Measurements from ENCODE around the gene ARFGAP2.
"Not testable (repeated sequence)": the region's sequence is repeated elsewhere in the genome, so short reads cannot be mapped to it uniquely, and the experiment has no call there.

The ARFGAP2 gene

GRCh38 chr11:47121731-47122130 is 54.9 kb downstream of the ARFGAP2 start:
- Histone ChIP-seq H3K36me3 (ENCODE audit: control insufficient read depth, low read depth, low read length) (no peaks in the 10 kb centered on the region), H3K27me3 (ENCODE audit: control insufficient read depth, insufficient read depth, low read length) (no peaks in the 10 kb centered on the region)

GRCh38 chr11:47121056-47121455 is 55.6 kb downstream of the ARFGAP2 start:
- H3K27ac ChIP-seq (ENCODE audit: low read length) = no peak overlapping the region
- H3K36me3 ChIP-seq (ENCODE audit: control insufficient read depth, low read depth, low read length) = no peaks in the 10 kb centered on the region
- no peak overlapping the region for H3K4me3 ChIP-seq (ENCODE audit: low read length)
- no peaks in the 10 kb centered on the region for H3K9me3 ChIP-seq (ENCODE audit: control insufficient read depth, low read depth, low read length)
- H3K4me1 ChIP-seq (ENCODE audit: control insufficient read depth, low read depth, low read length) = peaks cover 5% of the 10 kb centered on the region
- H3K27me3 ChIP-seq (ENCODE audit: control insufficient read depth, insufficient read depth, low read length) = no peaks in the 10 kb centered on the region
- H3K9ac ChIP-seq (ENCODE audit: low read length) = no peak overlapping the region

More at GRCh38 chr11:47121731-47122130, 54.9 kb downstream of the ARFGAP2 start:
- Histone ChIP-seq H3K27ac (ENCODE audit: low read length) (no peak overlapping the region), H3K4me3 (ENCODE audit: low read length) (no peak overlapping the region), H3K9me3 (ENCODE audit: control insufficient read depth, low read depth, low read length) (no peaks in the 10 kb centered on the region), H3K4me1 (ENCODE audit: control insufficient read depth, low read depth, low read length) (peaks cover 5% of the 10 kb centered on the region), H3K9ac (ENCODE audit: low read length) (no peak overlapping the region)

DNA sequence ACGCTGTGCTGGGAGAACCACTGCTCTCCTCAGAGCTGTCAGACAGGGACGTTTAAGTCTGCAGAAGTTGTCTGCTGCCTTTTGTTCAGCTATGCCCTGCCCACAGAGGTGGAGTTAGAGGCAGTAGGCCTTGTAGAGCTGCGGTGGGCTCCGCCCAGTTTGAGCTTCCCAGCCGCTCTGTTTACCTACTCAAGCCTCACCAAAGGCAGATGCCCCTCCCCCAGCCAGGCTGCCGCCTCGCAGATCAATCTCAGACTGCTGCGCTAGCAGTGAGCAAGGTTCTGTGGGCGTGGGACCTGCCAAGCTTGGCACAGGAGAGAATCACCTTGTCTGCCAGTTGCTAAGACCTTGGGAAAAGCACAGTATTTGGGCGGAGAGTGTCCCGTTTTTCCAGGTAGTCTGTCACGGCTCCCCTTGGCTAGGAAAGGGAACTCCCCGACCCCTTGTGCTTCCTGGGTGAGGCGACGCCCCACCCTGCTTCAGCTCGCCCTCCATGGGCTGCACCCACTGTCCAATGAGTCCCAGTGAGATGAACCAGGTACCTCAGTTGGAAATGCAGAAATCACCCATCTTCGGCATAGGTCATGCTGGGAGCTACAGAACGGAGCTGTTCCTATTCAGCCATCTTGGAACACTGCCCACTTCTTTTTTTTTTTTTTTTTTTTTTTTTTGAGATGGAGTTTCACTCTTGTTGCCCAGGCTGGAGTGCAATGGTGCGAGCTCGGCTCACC is 57.6 kb downstream of the ARFGAP2 start:
- H3K9me3 ChIP-seq (ENCODE audit: control insufficient read depth, low read depth, low read length); H3K27ac ChIP-seq (ENCODE audit: low read length); H3K4me3 ChIP-seq (ENCODE audit: low read length); H3K9ac ChIP-seq (ENCODE audit: low read length); H3K4me1 ChIP-seq (ENCODE audit: control insufficient read depth, low read depth, low read length); H3K27me3 ChIP-seq (ENCODE audit: control insufficient read depth, insufficient read depth, low read length); H3K36me3 ChIP-seq (ENCODE audit: control insufficient read depth, low read depth, low read length): not testable (repeated sequence)

All from iPS-18a (cell line).